Neutrophil (primary cell): Measurements from ENCODE around the gene DNAH3.
"Not testable (repeated sequence)": the region's sequence is repeated elsewhere in the genome, so short reads cannot be mapped to it uniquely, and the experiment has no call there.

Experiments
- H3K27ac ChIP-seq: fragments of 200-600 bp; sonication (generic); 2 replicates; pipeline ENCODE4 v1.5.1; 2016; ENCODE audit warnings: mild to moderate bottlenecking, moderate library complexity
- H3K27me3 ChIP-seq: fragments of 200-600 bp; sonication (generic); 2 replicates; pipeline ENCODE4 v1.6.0; 2016; ENCODE audit warnings: mild to moderate bottlenecking
- H3K36me3 ChIP-seq: fragments of 200-600 bp; sonication (generic); 2 replicates; pipeline ENCODE4 v1.5.1; 2017
- H3K4me1 ChIP-seq, 2 experiments: fragments of 200-600 bp in 1 of 2; sonication (generic) in 1 of 2; 1 replicate in 1 of 2; 2 replicates in 1 of 2; pipeline versions ENCODE4 v1.5.1 to v1.6.1; 2013 to 2016; ENCODE audit warnings: low read depth in 1 of 2, low read length in 1 of 2, mild to moderate bottlenecking in 1 of 2, moderate library complexity in 1 of 2; ENCODE audit not compliant: control insufficient read depth in 1 of 2, insufficient read depth in 1 of 2
- H3K4me3 ChIP-seq, 2 experiments: fragments of 200-600 bp in 1 of 2; sonication (generic) in 1 of 2; 1 replicate in 1 of 2; 2 replicates in 1 of 2; pipeline ENCODE4 v1.5.1; 2013 to 2016; ENCODE audit warnings: low read depth in 1 of 2, low read length in 1 of 2, mild to moderate bottlenecking in 1 of 2, moderate library complexity in 1 of 2
- H3K9me3 ChIP-seq: fragments of 200-600 bp; sonication (generic); 2 replicates; pipeline ENCODE4 v1.5.1; 2016
- TF ChIP-seq, protein P1 (sequence below): fragments of 200-600 bp; sonication (generic); IDR thresholded peaks from 2 replicates; pipeline ENCODE4 v1.5.1; 2016; ENCODE audit warnings: antibody characterized with exemption

DNAH3 gene

DNA sequence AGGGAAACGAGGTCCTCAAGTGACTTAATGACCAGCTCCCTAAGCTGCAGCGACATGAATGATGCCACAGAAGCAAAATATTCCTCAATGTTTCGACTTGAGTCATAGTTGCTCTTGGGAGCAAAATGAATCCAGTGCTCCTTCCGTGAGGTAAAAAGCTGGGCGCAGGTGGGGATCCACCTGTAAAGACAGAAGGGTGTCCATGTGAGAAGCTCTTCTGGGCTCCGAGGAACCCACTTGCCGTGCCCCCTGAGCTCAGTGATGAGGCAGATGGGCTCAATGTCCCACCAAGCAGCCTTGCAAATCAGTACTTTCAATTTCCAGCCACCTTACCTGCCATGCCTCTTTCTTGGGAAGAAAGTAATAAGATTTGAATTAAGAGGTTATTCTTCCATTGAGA is 25.5 kb downstream of the DNAH3 start:
- Histone ChIP-seq H3K9me3 (no peaks in the 10 kb centered on the region), H3K36me3 (no peaks in the 10 kb centered on the region)
- TF ChIP-seq, protein P1, sequence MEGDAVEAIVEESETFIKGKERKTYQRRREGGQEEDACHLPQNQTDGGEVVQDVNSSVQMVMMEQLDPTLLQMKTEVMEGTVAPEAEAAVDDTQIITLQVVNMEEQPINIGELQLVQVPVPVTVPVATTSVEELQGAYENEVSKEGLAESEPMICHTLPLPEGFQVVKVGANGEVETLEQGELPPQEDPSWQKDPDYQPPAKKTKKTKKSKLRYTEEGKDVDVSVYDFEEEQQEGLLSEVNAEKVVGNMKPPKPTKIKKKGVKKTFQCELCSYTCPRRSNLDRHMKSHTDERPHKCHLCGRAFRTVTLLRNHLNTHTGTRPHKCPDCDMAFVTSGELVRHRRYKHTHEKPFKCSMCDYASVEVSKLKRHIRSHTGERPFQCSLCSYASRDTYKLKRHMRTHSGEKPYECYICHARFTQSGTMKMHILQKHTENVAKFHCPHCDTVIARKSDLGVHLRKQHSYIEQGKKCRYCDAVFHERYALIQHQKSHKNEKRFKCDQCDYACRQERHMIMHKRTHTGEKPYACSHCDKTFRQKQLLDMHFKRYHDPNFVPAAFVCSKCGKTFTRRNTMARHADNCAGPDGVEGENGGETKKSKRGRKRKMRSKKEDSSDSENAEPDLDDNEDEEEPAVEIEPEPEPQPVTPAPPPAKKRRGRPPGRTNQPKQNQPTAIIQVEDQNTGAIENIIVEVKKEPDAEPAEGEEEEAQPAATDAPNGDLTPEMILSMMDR, result no peak

DNA sequence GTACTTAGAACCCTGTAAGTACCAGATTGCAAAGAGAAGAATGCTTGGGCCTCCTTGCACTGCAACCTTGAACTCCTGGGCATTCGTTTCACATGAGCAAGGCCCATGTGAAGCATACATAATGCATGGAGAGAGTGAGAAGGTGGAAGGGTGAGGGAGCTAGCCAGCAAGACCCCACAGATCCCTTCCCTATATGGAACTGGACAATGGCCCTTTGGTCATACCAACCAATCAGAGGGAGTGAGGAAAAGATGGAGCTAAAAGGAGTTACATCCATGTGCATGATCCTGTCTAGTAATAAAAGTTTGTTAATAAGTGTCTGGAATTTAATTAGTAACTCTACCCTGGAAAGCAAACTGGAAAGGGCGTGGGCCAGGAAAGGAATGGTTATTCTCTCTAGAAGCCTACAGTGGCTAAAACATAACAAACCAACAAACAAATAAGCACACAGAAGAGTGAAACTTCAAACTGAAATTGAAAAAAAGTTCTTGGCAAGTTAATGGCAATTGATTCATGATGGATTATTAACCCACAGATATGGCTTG is 29.6 kb downstream of the DNAH3 start:
- TF ChIP-seq, protein P1, result no peak
- no peak overlapping the region for H3K27ac ChIP-seq
- H3K36me3 ChIP-seq, result no peaks in the 10 kb centered on the region
- no peaks in the 10 kb centered on the region for H3K9me3 ChIP-seq
- H3K27me3 ChIP-seq, result no peaks in the 10 kb centered on the region
- H3K4me1 ChIP-seq, result peaks cover 3 to 6% of the 10 kb centered on the region in 2 experiments
- H3K4me3 ChIP-seq, result no peak overlapping the region

More for the DNA sequence above, 25.5 kb downstream of the DNAH3 start:
- Histone ChIP-seq H3K27me3 (no peaks in the 10 kb centered on the region), H3K4me3 (no peak overlapping the region), H3K27ac (no peak overlapping the region), H3K4me1 (no peaks in the 10 kb centered on the region)

DNA sequence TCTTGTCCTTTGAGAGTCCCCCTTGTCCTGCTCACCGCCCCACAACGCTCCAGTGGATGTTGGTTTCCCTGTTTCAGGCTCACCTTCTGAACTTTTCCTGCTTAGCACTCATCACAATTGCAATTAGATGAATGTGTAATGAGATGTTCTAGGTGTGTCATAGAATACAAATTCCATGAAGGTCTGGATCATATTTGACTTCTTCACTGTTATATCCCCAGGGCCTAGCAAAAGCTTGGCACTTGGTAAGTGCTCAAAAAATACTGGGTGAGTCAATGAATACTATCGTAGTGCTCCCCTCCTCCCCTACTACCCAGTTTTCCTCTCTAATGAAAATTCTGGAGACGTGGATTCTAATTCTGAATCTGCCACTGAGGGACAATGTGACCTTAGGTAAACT is 33.1 kb downstream of the DNAH3 start:
- TF ChIP-seq, protein P1, result no peak
- no peak overlapping the region for H3K4me3 ChIP-seq
- no peaks in the 10 kb centered on the region for H3K27me3 ChIP-seq
- H3K27ac ChIP-seq, result no peak overlapping the region
- peaks cover 3 to 8% of the 10 kb centered on the region in 2 experiments for H3K4me1 ChIP-seq
- H3K9me3 ChIP-seq, result no peaks in the 10 kb centered on the region
- H3K36me3 ChIP-seq, result no peaks in the 10 kb centered on the region

DNA sequence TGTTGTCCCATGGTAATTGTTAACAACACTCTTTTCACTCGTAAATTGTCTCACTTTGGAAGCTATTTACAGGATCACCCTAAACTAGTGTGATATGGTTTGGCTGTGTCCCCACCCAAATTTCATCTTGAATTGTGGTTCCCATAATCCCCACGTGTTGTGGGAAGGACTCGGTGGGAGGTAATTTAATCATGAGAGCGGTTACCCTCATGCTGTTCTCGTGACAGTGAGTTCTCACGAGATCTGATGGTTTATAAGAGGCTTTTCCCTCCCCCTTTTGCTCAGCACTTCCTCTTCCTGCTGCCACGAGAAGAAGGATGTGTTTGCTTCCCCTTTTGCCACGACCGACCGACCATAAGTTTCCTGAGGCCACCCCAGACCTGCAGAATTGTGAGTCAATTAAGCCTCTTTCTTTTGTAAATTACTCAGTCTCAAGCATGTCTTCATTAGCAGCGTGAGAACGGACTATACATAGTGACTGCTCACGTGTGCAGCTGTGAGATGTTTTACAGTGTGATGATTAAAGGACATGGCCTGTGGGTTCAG is 34.4 kb downstream of the DNAH3 start:
- Histone ChIP-seq H3K9me3 (no peaks in the 10 kb centered on the region), H3K4me1 (peaks cover 3 to 8% of the 10 kb centered on the region in 2 experiments), H3K27ac (peak overlapping the region; percentile 49), H3K4me3 (no peak overlapping the region), H3K27me3 (no peaks in the 10 kb centered on the region), H3K36me3 (no peaks in the 10 kb centered on the region)
- TF ChIP-seq, protein P1, result no peak

DNA sequence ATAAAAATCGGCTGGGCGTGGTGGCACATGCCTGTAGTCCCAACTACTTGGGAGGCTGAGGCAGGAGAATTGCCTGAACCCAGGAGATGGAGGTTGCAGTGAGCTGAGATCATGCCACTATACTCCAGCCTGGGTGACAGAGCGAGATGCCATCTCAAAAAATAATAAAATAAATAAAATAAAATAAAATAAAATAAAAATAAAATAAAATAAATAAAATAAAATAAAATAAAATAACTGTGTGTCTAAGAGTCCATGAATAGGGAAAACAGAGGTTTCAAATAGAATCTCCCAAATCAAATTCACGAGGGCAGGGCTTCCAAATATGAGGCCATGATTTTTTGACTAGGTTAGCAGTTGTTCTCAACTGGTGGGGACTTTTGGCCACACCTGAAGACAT is 35.1 kb downstream of the DNAH3 start:
- not testable (repeated sequence) for H3K27me3 ChIP-seq, H3K27ac ChIP-seq, H3K9me3 ChIP-seq, H3K4me1 ChIP-seq, H3K36me3 ChIP-seq, H3K4me3 ChIP-seq

DNA sequence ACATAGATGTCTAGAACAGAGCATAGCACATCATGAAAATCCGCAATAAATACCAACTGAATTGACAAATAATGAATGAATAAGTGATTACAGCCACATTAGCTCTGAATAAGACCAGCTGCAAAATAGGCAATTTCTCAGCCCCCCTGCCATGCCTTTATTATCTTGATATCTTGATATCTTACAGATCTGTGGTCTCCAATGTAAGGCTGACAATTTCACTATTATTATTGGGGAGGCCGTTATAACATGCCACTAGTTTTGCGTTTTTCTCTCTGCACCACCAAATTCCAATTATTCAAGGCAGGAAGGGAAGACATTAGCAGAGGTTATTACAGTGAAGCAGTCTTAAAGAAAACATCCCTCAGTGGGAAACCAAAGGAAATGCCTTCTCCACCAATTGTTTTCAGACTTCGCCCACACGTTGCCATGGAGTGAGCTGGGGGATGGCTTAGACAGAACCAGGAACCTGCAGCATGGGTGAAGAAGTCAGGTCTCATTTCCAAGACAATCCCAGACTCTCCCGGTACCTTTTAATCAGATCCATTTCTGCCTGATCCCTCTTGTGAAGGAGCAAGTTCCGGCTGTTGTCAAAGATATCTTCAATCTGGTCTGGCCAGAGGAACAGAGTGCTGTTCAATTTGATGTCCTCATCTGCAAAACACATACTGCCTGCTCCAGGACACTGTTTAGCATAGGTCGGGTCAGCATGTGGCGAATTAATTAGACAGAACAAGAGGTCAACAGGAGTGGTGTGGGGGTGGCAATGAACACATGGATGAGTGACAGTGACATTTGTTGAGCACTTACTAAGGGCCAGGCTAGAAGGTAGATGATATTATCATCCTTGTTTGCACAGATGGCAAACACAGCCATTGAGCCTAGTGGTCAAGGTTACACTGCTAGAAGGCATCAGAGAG is 46.4 kb downstream of the DNAH3 start:
- no peaks in the 10 kb centered on the region for H3K4me1 ChIP-seq
- no peak overlapping the region for H3K4me3 ChIP-seq
- no peaks in the 10 kb centered on the region for H3K36me3 ChIP-seq
- H3K9me3 ChIP-seq, result no peaks in the 10 kb centered on the region
- TF ChIP-seq, protein P1, result no peak
- peaks cover 18% of the 10 kb centered on the region for H3K27me3 ChIP-seq
- H3K27ac ChIP-seq, result no peak overlapping the region
